GM18520 (cell line): ENCODE measurements around the gene CACNA1G.

ENCODE experiments used
- ATAC-seq: cut with Tn5 transposase; IDR thresholded peaks from one replicate; pipeline ENCODE4 v1.9.1; 2021; ENCODE audit not compliant: unreplicated experiment

CACNA1G gene

GRCh38 chr17:50667259-50668024, 106.9 kb downstream of the CACNA1G start:
- no peak for ATAC-seq

DNA sequence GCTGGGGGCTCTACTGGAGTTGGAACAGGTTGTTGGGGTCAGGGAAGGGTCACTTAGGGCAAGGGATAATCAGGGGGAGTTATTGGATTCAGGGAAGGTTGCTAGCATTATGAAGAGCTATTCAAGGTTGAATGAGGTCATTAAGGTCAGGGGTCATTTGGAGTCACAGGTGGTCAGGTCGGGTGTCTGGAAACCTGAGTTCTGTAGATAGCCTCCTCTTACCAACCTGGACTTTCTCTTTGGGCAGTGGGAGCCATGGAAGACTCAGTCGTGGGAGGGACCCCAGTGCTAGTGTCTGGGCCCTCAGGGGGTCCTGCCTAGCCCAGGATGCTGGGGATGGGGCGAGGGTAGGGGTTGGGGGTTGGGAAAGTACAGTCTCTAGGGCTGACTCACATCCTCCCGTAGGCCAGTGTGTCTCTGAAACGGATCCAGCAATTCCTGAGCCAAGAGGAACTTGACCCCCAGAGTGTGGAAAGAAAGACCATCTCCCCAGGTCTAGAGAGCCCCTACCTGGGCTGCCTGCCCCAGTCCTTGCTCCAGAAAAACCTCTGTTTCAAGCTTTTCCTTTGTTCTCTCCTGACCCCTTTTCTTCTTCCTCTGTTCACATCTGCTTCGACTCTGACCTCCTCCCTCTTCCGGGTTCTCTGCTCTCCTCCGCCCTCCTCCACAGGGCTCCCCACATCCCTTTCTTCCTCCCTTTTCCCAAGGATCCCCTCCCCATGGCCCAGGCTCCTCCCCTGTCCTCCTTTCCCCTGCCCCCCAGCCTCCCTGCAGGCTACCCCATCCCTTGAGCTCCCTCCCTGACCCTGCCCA, 107.7 kb downstream of the CACNA1G start:
- ATAC-seq = no peak

DNA sequence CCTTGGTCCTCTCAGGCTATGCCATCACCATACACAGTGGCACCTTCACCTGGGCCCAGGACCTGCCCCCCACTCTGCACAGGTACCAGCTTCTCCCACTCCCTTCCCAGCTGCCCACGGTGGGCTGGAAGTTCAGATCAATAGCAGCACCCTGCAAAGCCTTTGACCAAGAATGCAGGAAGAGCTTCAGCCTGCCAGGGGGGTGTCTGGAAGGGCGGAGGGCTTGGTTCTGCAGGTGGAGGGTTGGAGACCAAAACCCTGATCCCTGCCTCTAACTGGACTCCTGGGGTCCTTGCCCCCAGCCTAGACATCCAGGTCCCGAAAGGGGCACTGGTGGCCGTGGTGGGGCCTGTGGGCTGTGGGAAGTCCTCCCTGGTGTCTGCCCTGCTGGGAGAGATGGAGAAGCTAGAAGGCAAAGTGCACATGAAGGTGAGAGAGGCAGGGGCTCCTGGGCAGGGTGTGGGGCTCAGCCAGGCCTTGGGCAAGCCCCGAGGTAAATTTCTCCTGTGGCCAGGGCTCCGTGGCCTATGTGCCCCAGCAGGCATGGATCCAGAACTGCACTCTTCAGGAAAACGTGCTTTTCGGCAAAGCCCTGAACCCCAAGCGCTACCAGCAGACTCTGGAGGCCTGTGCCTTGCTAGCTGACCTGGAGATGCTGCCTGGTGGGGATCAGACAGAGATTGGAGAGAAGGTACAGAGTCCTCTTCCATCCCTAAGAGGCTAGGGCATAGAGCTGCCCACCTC, 108.5 kb downstream of the CACNA1G start:
- ATAC-seq = no peak

DNA sequence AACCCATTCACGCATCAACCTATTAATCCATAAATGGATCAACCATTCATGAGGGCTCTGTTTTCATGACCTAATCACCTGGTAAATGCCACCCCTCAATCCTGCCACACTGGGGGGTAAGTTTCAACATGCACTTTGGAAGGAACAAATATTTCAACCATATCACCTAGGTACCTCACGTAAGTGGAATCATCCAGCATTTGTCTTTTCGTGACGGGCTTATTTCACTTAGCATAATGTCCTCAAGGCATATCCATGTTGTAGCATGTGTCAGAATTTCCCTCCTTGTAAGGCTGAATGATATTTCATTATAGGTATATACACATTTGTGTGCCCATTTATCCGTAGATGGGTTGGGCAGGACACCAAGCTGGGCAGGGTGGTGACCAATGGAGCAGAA, 111.6 kb downstream of the CACNA1G start:
- ATAC-seq = no peak

GRCh38 chr17:50672831-50673551, 112.5 kb downstream of the CACNA1G start:
- ATAC-seq = no peak

DNA sequence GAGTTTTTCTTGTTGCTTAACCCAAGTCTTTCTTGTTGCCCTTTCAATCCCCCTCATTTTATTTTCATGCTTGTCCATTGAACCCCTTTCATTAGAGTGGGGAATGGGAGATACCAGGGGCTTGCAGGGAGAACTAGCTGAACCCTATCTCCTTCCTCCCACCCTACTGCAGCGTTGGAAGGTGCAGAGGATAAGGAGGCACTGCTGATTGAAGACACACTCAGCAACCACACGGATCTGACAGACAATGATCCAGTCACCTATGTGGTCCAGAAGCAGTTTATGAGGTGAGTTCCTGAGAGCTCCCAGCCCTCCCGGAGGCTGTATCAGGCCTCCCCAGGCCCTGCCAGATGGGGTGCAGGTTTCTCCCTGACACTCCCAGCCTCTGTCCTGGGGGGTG, 114.7 kb downstream of the CACNA1G start:
- ATAC-seq = no peak

DNA sequence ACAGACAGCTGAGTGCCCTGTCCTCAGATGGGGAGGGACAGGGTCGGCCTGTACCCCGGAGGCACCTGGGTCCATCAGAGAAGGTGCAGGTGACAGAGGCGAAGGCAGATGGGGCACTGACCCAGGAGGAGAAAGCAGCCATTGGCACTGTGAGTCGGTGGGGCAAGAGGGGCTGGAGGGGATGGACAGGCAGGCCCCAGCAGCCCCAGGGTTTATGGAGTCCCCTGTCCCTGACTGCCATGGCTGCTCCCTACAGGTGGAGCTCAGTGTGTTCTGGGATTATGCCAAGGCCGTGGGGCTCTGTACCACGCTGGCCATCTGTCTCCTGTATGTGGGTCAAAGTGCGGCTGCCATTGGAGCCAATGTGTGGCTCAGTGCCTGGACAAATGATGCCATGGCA, 115.1 kb downstream of the CACNA1G start:
- ATAC-seq = no peak

DNA sequence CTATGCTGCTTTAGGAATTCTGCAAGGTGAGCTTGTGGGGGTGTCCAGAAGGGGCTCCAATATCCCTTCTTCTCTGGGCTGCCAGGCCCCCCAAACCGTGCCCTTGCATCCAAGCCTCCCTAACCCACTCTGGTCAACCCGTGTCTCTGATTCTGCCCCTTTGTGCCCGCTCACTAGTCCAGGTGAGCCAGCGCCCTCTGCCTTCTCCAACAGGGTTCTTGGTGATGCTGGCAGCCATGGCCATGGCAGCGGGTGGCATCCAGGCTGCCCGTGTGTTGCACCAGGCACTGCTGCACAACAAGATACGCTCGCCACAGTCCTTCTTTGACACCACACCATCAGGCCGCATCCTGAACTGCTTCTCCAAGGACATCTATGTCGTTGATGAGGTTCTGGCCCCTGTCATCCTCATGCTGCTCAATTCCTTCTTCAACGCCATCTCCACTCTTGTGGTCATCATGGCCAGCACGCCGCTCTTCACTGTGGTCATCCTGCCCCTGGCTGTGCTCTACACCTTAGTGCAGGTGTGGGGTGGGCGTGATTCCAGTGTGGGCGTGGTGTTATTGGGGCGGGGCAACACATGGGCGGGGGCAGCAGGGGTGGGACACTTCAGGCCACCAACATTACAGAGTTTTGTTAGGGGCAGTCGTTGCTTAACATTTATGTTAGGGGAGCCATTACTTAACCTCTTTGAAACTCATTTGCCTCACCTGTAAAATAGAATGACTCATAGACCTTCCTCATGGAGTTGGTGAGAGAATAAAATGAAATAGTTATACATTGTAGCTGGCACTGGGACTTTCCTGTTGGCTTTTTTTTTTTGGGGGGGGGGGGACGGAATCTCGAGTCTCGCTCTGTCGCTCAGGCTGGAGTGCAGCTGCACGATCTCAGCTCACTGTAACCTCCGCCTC, 115.8 kb downstream of the CACNA1G start:
- no peak for ATAC-seq
